Cerebellar cortex (tissue), 1 donor: ENCODE data around the gene MACROD1.

ENCODE experiments used
- DNase-seq: peaks from one replicate; pipeline ENCODE4 v3.0.0-alpha.2; 2015; ENCODE audit warnings: low spot score

The MACROD1 gene

GRCh38 chr11:64032050-64032449 lies 133.9 kb downstream of the MACROD1 start:
- no peak for DNase-seq

DNA sequence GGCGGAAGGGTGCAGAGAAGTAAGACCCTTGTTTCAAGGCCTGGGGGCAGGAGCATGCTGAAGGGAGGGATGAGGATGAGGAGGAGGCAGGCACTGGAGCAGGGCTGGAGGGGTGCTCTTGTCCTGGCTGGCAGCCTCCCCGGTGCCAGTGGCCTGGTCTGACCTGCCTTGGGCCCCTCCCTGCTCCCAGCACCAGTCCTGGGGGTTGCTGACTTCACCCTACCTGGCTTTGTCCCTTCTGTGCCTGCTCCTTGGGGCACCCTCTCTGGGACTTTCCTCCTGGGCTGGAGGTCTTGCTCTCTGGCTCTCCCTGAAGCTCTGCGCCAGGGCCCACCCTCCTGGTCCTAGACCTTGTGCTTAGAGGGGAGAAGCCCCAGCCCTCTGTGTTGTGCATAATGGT lies 134.9 kb downstream of the MACROD1 start:
- no peak for DNase-seq

DNA sequence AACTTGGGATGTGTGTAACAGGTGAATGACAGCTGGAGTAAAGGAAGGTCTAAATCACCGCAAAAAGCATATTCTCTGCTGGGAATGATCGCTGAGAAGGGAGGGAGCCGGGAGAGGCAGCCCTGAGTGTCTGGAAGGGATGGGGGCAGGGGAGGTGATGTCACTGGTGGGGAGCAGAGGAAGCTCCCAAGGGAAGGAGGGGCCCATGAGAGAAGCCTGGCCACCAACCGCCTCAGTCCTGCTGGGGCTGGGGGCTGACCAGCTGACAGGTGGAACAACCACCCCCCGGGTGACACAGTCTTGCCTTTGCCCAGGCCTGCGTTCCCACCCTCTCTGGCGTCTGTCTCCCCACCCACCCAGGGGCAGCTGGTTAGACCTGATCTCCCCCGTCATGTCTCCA lies 136.1 kb downstream of the MACROD1 start:
- DNase-seq: no peak

GRCh38 chr11:64028398-64029115 lies 137.4 kb downstream of the MACROD1 start:
- no peak for DNase-seq

DNA sequence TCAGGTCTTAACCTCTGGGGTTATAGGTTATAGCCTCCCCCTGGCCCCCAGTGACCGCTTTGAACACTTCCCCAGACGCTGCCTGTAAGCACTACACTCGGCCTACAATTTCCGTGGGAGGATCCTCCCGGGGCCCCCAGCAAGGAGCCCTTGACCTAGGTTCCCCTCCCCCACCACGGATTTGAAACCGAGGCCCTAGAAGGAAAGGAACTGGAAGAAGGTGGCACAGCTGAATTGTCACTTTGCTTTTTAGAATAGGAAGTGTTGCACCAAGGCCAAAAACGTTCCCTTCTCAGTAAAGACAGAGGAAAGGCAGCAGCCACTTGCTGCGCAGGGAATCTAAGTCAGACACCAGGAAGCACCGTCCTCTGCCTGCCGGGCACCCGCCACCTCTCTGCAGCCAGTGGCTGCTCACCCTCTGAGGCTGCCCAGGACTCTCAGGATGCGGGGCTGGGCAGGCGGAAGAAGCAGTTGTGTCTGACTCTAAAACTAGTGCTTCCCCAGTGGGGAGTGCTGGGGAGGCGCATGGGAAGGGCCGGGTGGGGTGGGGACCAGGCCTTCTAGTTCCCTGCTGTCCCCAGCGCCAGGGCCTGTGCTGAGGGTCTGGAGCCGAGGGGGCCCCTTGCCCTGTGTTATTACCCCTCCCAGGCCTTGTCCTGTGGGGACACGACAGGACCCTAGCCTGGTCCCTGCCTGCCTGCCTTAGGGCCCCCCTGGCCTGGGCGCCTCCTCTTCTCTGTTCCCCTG lies 138.1 kb downstream of the MACROD1 start:
- DNase-seq: no peak

GRCh38 chr11:64026575-64027205 lies 139.2 kb downstream of the MACROD1 start:
- no peak for DNase-seq

DNA sequence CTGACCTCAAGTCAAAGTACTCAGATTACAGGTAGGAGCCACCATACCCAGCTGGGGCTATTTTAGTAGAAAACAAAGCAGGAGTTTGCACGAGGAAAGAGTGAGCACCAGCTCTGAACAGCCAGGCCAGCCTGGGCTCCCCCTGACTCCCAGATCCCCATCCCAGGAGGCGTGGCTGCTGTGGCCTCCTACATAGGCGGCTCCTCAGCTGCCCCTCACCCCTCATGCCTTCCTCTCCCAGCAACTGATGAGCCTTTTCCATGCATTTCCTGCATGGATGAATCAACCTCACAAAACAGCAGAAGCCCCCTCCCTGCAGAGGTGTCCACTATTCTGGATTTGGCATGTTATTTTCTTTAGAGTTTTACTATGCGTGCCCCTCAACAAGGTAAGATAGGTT lies 140.7 kb downstream of the MACROD1 start:
- DNase-seq: no peak

- no peak for DNase-seq
These were observed 141.9 kb downstream of the MACROD1 start for GRCh38 chr11:64023712-64024710.

GRCh38 chr11:64022125-64022784 lies 143.7 kb downstream of the MACROD1 start:
- no peak for DNase-seq

DNA sequence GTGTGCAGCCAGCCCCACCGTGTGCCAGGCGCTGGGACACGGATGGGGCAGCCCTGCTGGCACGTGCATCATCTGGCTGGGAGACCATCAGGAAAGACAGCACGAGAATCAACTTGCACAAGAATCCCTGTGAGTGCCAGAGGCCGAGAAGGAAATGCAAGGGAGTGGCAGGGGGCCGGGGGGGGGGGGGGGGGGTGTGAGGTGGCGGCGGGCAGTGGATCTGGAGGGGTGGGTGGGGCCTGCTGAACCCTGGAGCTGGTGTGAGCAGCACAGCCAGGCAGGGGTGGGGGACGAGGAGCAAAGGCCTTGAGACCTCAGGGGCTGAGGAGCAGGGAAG lies 144.2 kb downstream of the MACROD1 start:
- DNase-seq: peak; percentile 53

- DNase-seq: no peak
These were observed 144.7 kb downstream of the MACROD1 start for GRCh38 chr11:64020976-64021756.

GRCh38 chr11:64019106-64020037 lies 146.5 kb downstream of the MACROD1 start:
- no peak for DNase-seq

DNA sequence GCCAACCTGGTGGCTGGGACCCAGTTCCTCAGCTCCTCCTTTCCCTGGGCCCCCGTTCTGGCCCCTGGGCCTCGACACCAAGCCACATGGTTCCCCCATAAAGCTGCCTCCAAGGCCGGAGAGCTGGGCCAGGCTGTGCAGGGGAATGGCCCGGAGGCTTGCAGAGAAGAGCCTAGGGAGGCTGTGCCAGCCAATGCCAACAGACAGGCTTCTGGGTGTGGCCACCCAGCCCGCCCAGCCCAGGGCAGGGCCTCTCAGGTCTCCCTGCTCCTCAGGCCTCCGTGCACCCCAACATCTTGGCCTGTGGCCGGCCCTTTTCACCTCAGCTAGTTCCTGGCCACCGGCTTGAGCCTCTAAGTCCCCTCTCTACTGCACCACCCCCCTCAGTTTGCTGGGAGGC lies 147.6 kb downstream of the MACROD1 start:
- DNase-seq: no peak

DNA sequence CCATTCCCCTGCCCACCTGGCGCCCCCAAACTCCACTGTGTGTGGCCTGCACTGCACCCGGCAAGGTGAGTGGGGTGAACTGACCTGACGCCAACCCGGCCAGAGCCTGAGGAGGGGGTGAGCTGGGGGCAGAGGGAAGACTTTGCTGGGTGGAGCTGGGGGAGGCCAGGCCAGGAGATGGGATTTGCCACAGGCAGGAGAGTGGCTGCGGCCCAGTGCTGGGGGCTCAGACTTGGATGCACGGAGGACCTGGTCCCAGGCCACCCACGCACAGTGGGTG lies 148.0 kb downstream of the MACROD1 start:
- DNase-seq: no peak

DNA sequence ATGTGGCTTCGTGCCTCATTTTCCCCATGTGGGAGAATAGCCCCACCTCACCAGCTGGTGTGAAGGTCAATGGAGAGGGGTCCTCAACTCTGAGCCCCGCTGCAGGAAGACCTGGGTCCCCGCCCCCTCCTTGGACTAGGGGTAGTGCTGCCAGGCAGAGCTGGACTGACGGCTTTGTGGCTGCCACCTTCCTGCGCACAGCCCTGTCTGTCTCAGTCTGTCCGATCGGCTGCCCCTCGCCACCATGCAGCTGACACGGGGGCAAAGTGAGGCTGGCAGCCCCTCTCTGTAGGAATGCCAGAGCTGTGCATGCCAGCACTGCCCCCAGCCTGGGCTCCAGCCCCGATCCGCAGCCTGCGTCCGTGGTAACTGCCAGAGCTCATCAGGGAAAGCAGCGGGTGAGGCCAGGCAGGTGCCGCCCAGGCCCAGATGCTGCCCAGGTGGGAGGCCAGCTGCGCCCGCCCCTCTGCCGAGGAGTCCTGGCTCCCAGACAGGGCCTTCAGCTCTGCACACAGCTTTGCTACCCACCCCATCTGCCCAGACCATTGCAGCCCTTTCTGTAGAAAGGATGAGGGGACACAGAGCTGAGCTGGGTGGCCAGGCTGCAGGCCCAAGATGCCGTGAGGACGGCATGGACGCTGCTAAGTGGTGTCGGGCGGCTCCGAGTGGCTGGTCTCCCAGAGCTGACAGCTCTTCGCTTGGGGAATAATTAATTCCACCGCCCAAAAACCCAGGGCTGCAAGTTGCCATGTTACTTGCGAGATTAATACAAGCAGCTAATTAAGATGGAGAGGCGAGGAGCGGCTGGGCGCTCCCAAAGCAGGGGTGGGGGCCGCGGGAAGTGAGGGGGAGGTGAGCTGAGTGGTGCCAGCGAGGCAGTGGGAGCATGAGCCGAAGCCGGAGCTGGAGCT lies 149.7 kb downstream of the MACROD1 start:
- no peak for DNase-seq

GRCh38 chr11:64015510-64015909 lies 150.4 kb downstream of the MACROD1 start:
- DNase-seq: no peak

DNA sequence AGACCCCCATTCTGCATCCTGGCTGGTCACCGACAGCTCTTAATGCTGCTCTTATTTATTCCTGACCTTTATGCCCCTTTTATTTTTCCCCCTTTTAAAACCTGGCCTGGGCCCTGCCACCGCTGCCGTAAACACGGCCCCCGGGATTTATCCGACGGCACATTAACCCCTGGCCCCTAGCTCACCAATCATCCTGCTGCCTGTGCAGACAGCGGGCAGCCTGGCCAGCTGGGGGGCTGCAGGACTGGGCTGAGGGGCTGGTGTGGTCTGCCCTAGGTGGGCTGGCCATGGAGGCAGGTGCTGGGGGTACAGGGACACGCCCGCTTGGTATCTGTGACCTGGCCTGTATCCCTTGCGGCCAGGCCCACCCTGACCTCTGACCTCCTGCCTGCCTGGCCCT lies 151.6 kb downstream of the MACROD1 start:
- no peak for DNase-seq

- DNase-seq: no peak
These were observed 152.6 kb downstream of the MACROD1 start for GRCh38 chr11:64013141-64013896.
